GM20000 (cell line): Measurements from ENCODE around the gene ALDH3B2.

Experiments used
- DNase-seq: peaks from one replicate; pipeline ENCODE4 v3.0.0; 2012; ENCODE audit warnings: low spot score
- TF ChIP-seq, protein P1 (sequence below): IDR thresholded peaks from 2 replicates; pipeline ENCODE4 v1.5.1; 2012; ENCODE audit warnings: mild to moderate bottlenecking, control low read depth; ENCODE audit errors: extremely low read depth, missing control alignments

ALDH3B2 gene

GRCh38 chr11:67700548-67701262 is 26.3 kb upstream of the ALDH3B2 start:
- DNase-seq, result no peak
- TF ChIP-seq, protein P1, sequence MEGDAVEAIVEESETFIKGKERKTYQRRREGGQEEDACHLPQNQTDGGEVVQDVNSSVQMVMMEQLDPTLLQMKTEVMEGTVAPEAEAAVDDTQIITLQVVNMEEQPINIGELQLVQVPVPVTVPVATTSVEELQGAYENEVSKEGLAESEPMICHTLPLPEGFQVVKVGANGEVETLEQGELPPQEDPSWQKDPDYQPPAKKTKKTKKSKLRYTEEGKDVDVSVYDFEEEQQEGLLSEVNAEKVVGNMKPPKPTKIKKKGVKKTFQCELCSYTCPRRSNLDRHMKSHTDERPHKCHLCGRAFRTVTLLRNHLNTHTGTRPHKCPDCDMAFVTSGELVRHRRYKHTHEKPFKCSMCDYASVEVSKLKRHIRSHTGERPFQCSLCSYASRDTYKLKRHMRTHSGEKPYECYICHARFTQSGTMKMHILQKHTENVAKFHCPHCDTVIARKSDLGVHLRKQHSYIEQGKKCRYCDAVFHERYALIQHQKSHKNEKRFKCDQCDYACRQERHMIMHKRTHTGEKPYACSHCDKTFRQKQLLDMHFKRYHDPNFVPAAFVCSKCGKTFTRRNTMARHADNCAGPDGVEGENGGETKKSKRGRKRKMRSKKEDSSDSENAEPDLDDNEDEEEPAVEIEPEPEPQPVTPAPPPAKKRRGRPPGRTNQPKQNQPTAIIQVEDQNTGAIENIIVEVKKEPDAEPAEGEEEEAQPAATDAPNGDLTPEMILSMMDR, result no peak

DNA sequence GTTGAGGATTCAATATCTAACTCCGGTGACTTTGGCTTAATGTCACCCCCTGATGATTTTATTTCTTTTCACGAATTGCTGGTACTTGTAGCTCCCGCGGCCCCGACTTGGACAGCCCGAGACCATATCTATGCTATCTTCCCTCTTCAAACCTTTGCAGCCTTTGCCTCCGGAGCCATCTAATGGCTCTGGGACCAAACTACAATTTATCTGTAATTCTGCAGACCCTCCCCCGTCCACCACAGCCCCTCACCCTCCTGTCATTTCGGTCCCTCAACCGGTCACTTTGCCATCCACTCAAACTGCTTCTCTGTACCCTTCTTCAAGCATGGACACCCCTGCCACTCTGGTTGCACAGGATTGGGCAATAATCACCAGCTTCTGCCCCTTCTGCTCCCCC is 25.7 kb upstream of the ALDH3B2 start:
- TF ChIP-seq, protein P1, result no peak
- DNase-seq, result no peak

- no peak for DNase-seq
- TF ChIP-seq, protein P1, result no peak
Measured at GRCh38 chr11:67699521-67699920, 25.1 kb upstream of the ALDH3B2 start.

GRCh38 chr11:67698247-67698646 is 23.8 kb upstream of the ALDH3B2 start:
- TF ChIP-seq, protein P1, result peak; percentile 21
- peak; percentile 41 for DNase-seq

DNA sequence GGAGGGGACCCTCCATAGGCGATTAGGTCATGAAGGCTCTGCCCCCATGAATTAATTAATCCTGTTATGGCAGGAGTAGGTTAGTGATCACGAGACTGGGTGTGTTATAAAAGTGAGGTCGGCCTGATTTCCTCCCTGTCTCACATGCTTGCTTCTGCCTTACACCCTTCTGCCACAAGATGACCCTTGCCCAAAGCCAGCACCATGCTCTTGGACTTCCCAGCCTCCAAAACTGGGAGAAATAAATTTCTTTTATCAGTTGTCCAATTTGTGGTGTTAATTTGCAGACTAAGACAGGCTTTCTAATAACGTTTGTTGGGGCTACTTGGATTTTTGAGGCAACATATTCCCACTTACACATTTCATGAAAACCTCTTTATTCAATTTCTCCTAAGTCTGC is 23.4 kb upstream of the ALDH3B2 start:
- TF ChIP-seq, protein P1, result no peak
- no peak for DNase-seq

DNA sequence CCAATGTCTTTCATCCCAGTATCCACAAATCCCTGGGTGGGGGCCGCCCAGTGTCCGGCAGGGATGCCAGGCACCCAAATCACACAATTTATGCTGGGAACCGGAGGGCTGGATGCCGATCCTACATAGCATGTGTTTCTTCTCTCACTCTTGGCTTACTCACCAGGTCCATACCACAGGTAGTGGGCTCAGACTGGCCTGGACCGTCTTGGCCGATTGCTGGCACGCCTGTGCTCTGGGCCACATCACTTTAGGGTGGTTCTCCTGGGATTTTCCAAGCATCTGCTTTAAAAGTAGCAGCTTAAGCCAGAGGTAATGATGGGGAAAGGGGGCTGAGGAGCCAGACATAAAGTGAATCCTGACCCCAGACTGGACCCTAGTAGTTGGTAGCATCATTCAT is 22.6 kb upstream of the ALDH3B2 start:
- TF ChIP-seq, protein P1, result no peak

GRCh38 chr11:67695606-67696005 is 21.2 kb upstream of the ALDH3B2 start:
- TF ChIP-seq, protein P1, result no peak

More for the DNA sequence above, 22.6 kb upstream of the ALDH3B2 start:
- DNase-seq, result no peak

More at GRCh38 chr11:67695606-67696005, 21.2 kb upstream of the ALDH3B2 start:
- no peak for DNase-seq
